ENCODE data around the gene TRMU. TPM values are rescaled to one million over a fixed set of nuclear protein-coding genes. Genes with fewer than 3 reads are reported as not detected.
"Not testable (repeated sequence)": the region's sequence is repeated elsewhere in the genome, so short reads cannot be mapped to it uniquely, and the experiment has no call there.

Gene TRMU
- polyA plus RNA-seq, 1 donor from 2014 or later = 22.1 TPM

- H3K36me3 Mint-ChIP-seq = peaks cover 9% of the 10 kb centered on the region
- H3K4me1 Mint-ChIP-seq = peaks cover 11 to 40% (median 32%) of the 10 kb centered on the region in 3 donors
- peaks cover 2% of the 10 kb centered on the region for H3K27me3 Mint-ChIP-seq
- no peaks in the 10 kb centered on the region for H3K9me3 Mint-ChIP-seq
- H3K4me3 Mint-ChIP-seq = peak overlapping the region; percentile 50 to 96 (median 84)
- H3K27ac Mint-ChIP-seq = peak overlapping the region; percentile 88 to 99 (median 98)
Measured at GRCh38 chr22:46295277-46295971, 40.1 kb upstream of the TRMU start.

- Mint-ChIP-seq H3K4me1 (peaks cover 11 to 38% (median 29%) of the 10 kb centered on the region in 3 donors), H3K27ac (peak within 1 kb of the TSS; percentile 88 to 99 (median 98)), H3K27me3 (peaks cover 2% of the 10 kb centered on the region), H3K36me3 (peaks cover 9% of the 10 kb centered on the region), H3K9me3 (no peaks in the 10 kb centered on the region), H3K4me3 (peak within 1 kb of the TSS; percentile 82 to 99 (median 94))
Measured at GRCh38 chr22:46296257-46297150, 39.0 kb upstream of the TRMU start, which contains the start of gene GTSE1. Gene GTSE1 (plus strand): TSS chr22:46296870. CDS start chr22:46297401, 531 bp downstream.

- peak overlapping the region; percentile 79 to 88 (median 83) for H3K27ac Mint-ChIP-seq
Measured at GRCh38 chr22:46297151-46297812, 38.2 kb upstream of the TRMU start.

GRCh38 chr22:46299101-46299500 is 36.4 kb upstream of the TRMU start:
- Mint-ChIP-seq H3K4me1 (peaks cover 11 to 23% (median 16%) of the 10 kb centered on the region in 3 donors), H3K4me3 (peak overlapping the region in 2 of 4 donors; percentile 6 to 91), H3K27me3 (peaks cover 2% of the 10 kb centered on the region), H3K36me3 (peaks cover 5% of the 10 kb centered on the region), H3K9me3 (no peaks in the 10 kb centered on the region), H3K27ac (peak overlapping the region in 1 of 3 donors; percentile 71)

More at GRCh38 chr22:46297151-46297812, 38.2 kb upstream of the TRMU start:
- Mint-ChIP-seq H3K9me3 (no peaks in the 10 kb centered on the region), H3K4me3 (peak overlapping the region; percentile 81 to 91 (median 83)), H3K27me3 (peaks cover 2% of the 10 kb centered on the region), H3K4me1 (peaks cover 11 to 37% (median 28%) of the 10 kb centered on the region in 3 donors), H3K36me3 (peaks cover 7% of the 10 kb centered on the region)

- H3K4me1 Mint-ChIP-seq = peaks cover 5 to 16% (median 11%) of the 10 kb centered on the region in 3 donors
- H3K9me3 Mint-ChIP-seq = no peaks in the 10 kb centered on the region
- peaks cover 5% of the 10 kb centered on the region for H3K36me3 Mint-ChIP-seq
- peak overlapping the region in 2 of 3 donors; percentile 67 to 93 for H3K27ac Mint-ChIP-seq
- peak overlapping the region in 1 of 4 donors; percentile 20 for H3K4me3 Mint-ChIP-seq
- H3K27me3 Mint-ChIP-seq = peaks cover 2% of the 10 kb centered on the region
Measured at GRCh38 chr22:46300491-46300890, 35.0 kb upstream of the TRMU start.

- no peaks in the 10 kb centered on the region for H3K27me3 Mint-ChIP-seq
- peaks cover 0 to 2% (median 1%) of the 10 kb centered on the region in 3 donors for H3K4me1 Mint-ChIP-seq
- H3K9me3 Mint-ChIP-seq = no peaks in the 10 kb centered on the region
- H3K4me3 Mint-ChIP-seq = peak overlapping the region in 1 of 4 donors; percentile 7
- no peaks in the 10 kb centered on the region for H3K36me3 Mint-ChIP-seq
- H3K27ac Mint-ChIP-seq = no peak overlapping the region
Measured at GRCh38 chr22:46303347-46303965, 32.1 kb upstream of the TRMU start.

GRCh38 chr22:46308283-46308988 is 27.1 kb upstream of the TRMU start:
- H3K4me1 Mint-ChIP-seq = peaks cover 0 to 5% (median 0%) of the 10 kb centered on the region in 3 donors
- H3K27ac Mint-ChIP-seq = no peak overlapping the region
- no peaks in the 10 kb centered on the region for H3K27me3 Mint-ChIP-seq
- no peak overlapping the region for H3K4me3 Mint-ChIP-seq
- no peaks in the 10 kb centered on the region for H3K9me3 Mint-ChIP-seq
- H3K36me3 Mint-ChIP-seq = peaks cover 3% of the 10 kb centered on the region

GRCh38 chr22:46309526-46310085 is 25.9 kb upstream of the TRMU start:
- H3K4me1 Mint-ChIP-seq = peaks cover 0 to 5% (median 0%) of the 10 kb centered on the region in 3 donors
- no peaks in the 10 kb centered on the region for H3K27me3 Mint-ChIP-seq
- no peak overlapping the region for H3K4me3 Mint-ChIP-seq
- H3K9me3 Mint-ChIP-seq = no peaks in the 10 kb centered on the region
- H3K27ac Mint-ChIP-seq = no peak overlapping the region
- H3K36me3 Mint-ChIP-seq = peaks cover 3% of the 10 kb centered on the region

GRCh38 chr22:46312056-46312455 is 23.5 kb upstream of the TRMU start:
- no peaks in the 10 kb centered on the region for H3K27me3 Mint-ChIP-seq
- peaks cover 0 to 3% (median 0%) of the 10 kb centered on the region in 3 donors for H3K4me1 Mint-ChIP-seq
- H3K36me3 Mint-ChIP-seq = peaks cover 3% of the 10 kb centered on the region
- H3K27ac Mint-ChIP-seq = no peak overlapping the region
- H3K4me3 Mint-ChIP-seq = no peak overlapping the region
- H3K9me3 Mint-ChIP-seq = no peaks in the 10 kb centered on the region

GRCh38 chr22:46312848-46313247 is 22.7 kb upstream of the TRMU start:
- H3K4me3 Mint-ChIP-seq, H3K27ac Mint-ChIP-seq: not testable (repeated sequence)

GRCh38 chr22:46315976-46316375 is 19.5 kb upstream of the TRMU start:
- H3K36me3 Mint-ChIP-seq = no peaks in the 10 kb centered on the region

More at GRCh38 chr22:46312848-46313247, 22.7 kb upstream of the TRMU start:
- H3K9me3 Mint-ChIP-seq, H3K4me1 Mint-ChIP-seq, H3K27me3 Mint-ChIP-seq, H3K36me3 Mint-ChIP-seq: not testable (repeated sequence)

GRCh38 chr22:46317646-46318045 is 17.9 kb upstream of the TRMU start:
- Mint-ChIP-seq H3K36me3 (peaks cover 1% of the 10 kb centered on the region), H3K27ac (no peak overlapping the region), H3K4me3 (no peak overlapping the region), H3K4me1 (no peaks in the 10 kb centered on the region), H3K27me3 (no peaks in the 10 kb centered on the region), H3K9me3 (no peaks in the 10 kb centered on the region)

More at GRCh38 chr22:46315976-46316375, 19.5 kb upstream of the TRMU start:
- H3K4me1 Mint-ChIP-seq = no peaks in the 10 kb centered on the region
- H3K9me3 Mint-ChIP-seq = no peaks in the 10 kb centered on the region
- peak overlapping the region in 1 of 3 donors; percentile 83 for H3K27ac Mint-ChIP-seq
- no peaks in the 10 kb centered on the region for H3K27me3 Mint-ChIP-seq
- H3K4me3 Mint-ChIP-seq = no peak overlapping the region

GRCh38 chr22:46318576-46318975 is 16.9 kb upstream of the TRMU start:
- no peaks in the 10 kb centered on the region for H3K27me3 Mint-ChIP-seq
- no peaks in the 10 kb centered on the region for H3K9me3 Mint-ChIP-seq
- no peak overlapping the region for H3K27ac Mint-ChIP-seq
- no peaks in the 10 kb centered on the region for H3K4me1 Mint-ChIP-seq
- peaks cover 1% of the 10 kb centered on the region for H3K36me3 Mint-ChIP-seq
- H3K4me3 Mint-ChIP-seq = no peak overlapping the region
